DOHH2 (cell line): ENCODE data around the gene DCHS2.

ENCODE experiments used
- EZH2phosphoT487 ChIP-seq: fragments of 200-600 bp; sonication (generic); IDR thresholded peaks from 2 replicates; pipeline ENCODE4 v1.6.1; 2017; ENCODE audit warnings: borderline replicate concordance, mild to moderate bottlenecking, antibody characterized with exemption, low read length, moderate library complexity, mixed read lengths
- TF ChIP-seq, protein P1 (sequence below): fragments of 200-600 bp; sonication (generic); IDR thresholded peaks from one replicate; pipeline ENCODE4 v1.5.1; 2014; ENCODE audit warnings: antibody characterized with exemption, mild to moderate bottlenecking, low read depth, low read length; ENCODE audit not compliant: poor library complexity, severe bottlenecking

DNA sequence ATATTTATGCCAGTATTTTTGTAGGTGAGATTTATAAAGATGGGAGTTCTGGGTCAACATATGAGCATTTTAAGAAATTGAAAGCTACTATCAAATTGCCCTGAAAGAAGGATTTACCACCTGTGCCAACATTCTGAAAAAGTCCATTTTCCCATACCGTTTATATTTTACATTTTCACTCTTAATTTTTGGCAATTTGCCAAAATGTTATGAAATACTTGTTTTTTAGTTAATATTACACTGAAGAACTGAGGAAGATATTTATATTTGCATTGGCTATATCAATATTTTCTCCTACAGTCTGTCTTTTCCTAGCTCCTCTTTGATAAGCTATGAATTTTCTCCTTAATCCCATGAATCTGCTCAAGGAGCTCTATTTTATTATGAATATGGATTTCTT is 52.4 kb downstream of the DCHS2 start:
- no peak for TF ChIP-seq EZH2phosphoT487
- TF ChIP-seq, protein P1, sequence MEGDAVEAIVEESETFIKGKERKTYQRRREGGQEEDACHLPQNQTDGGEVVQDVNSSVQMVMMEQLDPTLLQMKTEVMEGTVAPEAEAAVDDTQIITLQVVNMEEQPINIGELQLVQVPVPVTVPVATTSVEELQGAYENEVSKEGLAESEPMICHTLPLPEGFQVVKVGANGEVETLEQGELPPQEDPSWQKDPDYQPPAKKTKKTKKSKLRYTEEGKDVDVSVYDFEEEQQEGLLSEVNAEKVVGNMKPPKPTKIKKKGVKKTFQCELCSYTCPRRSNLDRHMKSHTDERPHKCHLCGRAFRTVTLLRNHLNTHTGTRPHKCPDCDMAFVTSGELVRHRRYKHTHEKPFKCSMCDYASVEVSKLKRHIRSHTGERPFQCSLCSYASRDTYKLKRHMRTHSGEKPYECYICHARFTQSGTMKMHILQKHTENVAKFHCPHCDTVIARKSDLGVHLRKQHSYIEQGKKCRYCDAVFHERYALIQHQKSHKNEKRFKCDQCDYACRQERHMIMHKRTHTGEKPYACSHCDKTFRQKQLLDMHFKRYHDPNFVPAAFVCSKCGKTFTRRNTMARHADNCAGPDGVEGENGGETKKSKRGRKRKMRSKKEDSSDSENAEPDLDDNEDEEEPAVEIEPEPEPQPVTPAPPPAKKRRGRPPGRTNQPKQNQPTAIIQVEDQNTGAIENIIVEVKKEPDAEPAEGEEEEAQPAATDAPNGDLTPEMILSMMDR = no peak
